ENCODE results near the gene ARFGAP1. TPM values are rescaled to one million over a fixed set of nuclear protein-coding genes. Genes with fewer than 3 reads are reported as not detected.

The ARFGAP1 gene
- total RNA-seq, 1 donor from 2014 or later, result 67.0 TPM

GRCh38 chr20:63296531-63297299 lies 24.1 kb downstream of the ARFGAP1 start:
- Histone ChIP-seq H3K27ac (no peak overlapping the region), H3K4me3 (no peak overlapping the region), H3K36me3 (no peaks in the 10 kb centered on the region), H3K9me3 (no peaks in the 10 kb centered on the region), H3K4me1 (no peaks in the 10 kb centered on the region), H3K27me3 (peaks cover 54% of the 10 kb centered on the region)
- intact Hi-C loops (cut with DNase I), result no loop called here
- no peak for TF ChIP-seq CTCF (IDR thresholded peaks at IDR 0.05)
- DNase-seq (no peak), ATAC-seq (no peak)

GRCh38 chr20:63297371-63297781 lies 24.8 kb downstream of the ARFGAP1 start:
- Histone ChIP-seq H3K27ac (no peak overlapping the region), H3K36me3 (no peaks in the 10 kb centered on the region), H3K4me1 (no peaks in the 10 kb centered on the region), H3K4me3 (no peak overlapping the region), H3K27me3 (peaks cover 53% of the 10 kb centered on the region), H3K9me3 (no peaks in the 10 kb centered on the region)
- no peak for ATAC-seq
- intact Hi-C loops (cut with DNase I), result no loop called here
- TF ChIP-seq CTCF (IDR thresholded peaks at IDR 0.05), result no peak
- no peak for DNase-seq

GRCh38 chr20:63297796-63298572 lies 25.4 kb downstream of the ARFGAP1 start:
- ATAC-seq, result no peak
- no peak overlapping the region for H3K27ac ChIP-seq
- intact Hi-C loops (cut with DNase I), result no loop called here
- no peaks in the 10 kb centered on the region for H3K36me3 ChIP-seq
- H3K27me3 ChIP-seq, result peaks cover 52% of the 10 kb centered on the region
- H3K4me1 ChIP-seq, result no peaks in the 10 kb centered on the region
- DNase-seq, result no peak
- no peaks in the 10 kb centered on the region for H3K9me3 ChIP-seq
- no peak for TF ChIP-seq CTCF (IDR thresholded peaks at IDR 0.05)
- no peak overlapping the region for H3K4me3 ChIP-seq

GRCh38 chr20:63298731-63299312 lies 26.2 kb downstream of the ARFGAP1 start:
- Histone ChIP-seq H3K4me3 (no peak overlapping the region), H3K27me3 (peaks cover 52% of the 10 kb centered on the region), H3K4me1 (no peaks in the 10 kb centered on the region), H3K36me3 (no peaks in the 10 kb centered on the region), H3K27ac (no peak overlapping the region), H3K9me3 (no peaks in the 10 kb centered on the region)
- ATAC-seq, result no peak
- no peak for DNase-seq
- TF ChIP-seq CTCF (IDR thresholded peaks at IDR 0.05), result no peak
- intact Hi-C loops (cut with DNase I), result no loop called here

- TF ChIP-seq CTCF (IDR thresholded peaks at IDR 0.05), result no peak
- intact Hi-C loops (cut with DNase I), result no loop called here
- Histone ChIP-seq H3K4me3 (no peak overlapping the region), H3K27me3 (peaks cover 44% of the 10 kb centered on the region), H3K4me1 (no peaks in the 10 kb centered on the region), H3K27ac (no peak overlapping the region), H3K36me3 (no peaks in the 10 kb centered on the region), H3K9me3 (no peaks in the 10 kb centered on the region)
- no peak for ATAC-seq
- DNase-seq, result no peak
Observed at GRCh38 chr20:63301671-63302070, 29.1 kb downstream of the ARFGAP1 start.
